ENCODE measurements around the gene B4GALT1.

The B4GALT1 gene

DNA sequence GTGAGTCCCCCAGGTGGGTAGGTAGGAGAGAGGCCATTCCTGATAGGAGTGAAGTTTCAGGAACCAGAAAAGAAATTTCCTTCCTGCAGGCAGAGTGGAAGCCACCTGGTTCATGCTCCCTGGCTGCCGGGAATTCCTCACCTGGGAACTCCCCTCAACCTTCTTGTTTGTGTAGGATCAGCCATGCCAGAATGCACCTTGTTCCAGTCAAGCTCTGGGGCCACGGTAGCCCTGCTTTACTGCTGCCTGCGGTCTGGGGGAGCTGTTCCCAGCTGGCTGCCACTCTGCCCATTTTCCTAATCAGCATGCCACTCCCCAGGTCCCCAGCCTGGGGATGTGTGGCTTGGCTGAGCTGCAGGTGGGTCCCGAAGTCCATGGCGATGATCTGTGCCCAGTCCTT is 18.7 kb upstream of the B4GALT1 start:
- Histone ChIP-seq H3K9me3 (ENCODE audit: control insufficient read depth, low read length) (no peaks in the 10 kb centered on the region), H3K79me2 (no peaks in the 10 kb centered on the region), H3K4me3 (ENCODE audit: low read depth, low read length) (no peak overlapping the region), H3K27me3 (ENCODE audit: control insufficient read depth, insufficient read depth, low read length) (no peaks in the 10 kb centered on the region), H3K4me2 (ENCODE audit: low read length) (no peak overlapping the region), H3K4me1 (peaks cover 15% of the 10 kb centered on the region), H3K9ac (no peak overlapping the region), H3K27ac (no peak overlapping the region), H2AFZ (no peak overlapping the region), H3K36me3 (ENCODE audit: control insufficient read depth, insufficient read depth, low read length) (no peaks in the 10 kb centered on the region)
- TF ChIP-seq, protein P1, sequence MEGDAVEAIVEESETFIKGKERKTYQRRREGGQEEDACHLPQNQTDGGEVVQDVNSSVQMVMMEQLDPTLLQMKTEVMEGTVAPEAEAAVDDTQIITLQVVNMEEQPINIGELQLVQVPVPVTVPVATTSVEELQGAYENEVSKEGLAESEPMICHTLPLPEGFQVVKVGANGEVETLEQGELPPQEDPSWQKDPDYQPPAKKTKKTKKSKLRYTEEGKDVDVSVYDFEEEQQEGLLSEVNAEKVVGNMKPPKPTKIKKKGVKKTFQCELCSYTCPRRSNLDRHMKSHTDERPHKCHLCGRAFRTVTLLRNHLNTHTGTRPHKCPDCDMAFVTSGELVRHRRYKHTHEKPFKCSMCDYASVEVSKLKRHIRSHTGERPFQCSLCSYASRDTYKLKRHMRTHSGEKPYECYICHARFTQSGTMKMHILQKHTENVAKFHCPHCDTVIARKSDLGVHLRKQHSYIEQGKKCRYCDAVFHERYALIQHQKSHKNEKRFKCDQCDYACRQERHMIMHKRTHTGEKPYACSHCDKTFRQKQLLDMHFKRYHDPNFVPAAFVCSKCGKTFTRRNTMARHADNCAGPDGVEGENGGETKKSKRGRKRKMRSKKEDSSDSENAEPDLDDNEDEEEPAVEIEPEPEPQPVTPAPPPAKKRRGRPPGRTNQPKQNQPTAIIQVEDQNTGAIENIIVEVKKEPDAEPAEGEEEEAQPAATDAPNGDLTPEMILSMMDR (IDR thresholded peaks at IDR 0.05): no peak

DNA sequence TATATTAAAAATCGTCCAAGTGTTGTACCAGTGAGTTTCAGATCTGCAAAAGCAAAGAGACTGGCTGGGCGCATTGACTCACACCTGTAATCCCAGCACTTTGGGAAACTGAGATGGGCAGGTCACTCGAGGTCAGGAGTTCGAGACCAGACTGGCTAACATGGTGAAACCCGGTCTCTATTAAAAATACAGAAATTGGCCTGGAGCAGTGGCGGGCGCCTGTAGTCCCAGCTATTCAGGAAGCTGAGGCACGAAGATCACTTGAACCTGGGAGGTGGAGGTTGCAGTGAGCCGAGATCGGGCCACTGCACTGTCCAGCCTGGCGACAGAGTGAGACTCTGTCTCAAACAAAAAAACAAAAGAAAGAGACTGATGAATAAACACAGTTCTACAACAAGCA is 18.3 kb upstream of the B4GALT1 start:
- Histone ChIP-seq H3K79me2 (no peaks in the 10 kb centered on the region), H3K27ac (no peak overlapping the region), H3K4me2 (ENCODE audit: low read length) (no peak overlapping the region), H3K4me1 (peaks cover 15% of the 10 kb centered on the region), H3K9me3 (ENCODE audit: control insufficient read depth, low read length) (no peaks in the 10 kb centered on the region), H3K36me3 (ENCODE audit: control insufficient read depth, insufficient read depth, low read length) (no peaks in the 10 kb centered on the region), H2AFZ (no peak overlapping the region), H3K4me3 (ENCODE audit: low read depth, low read length) (no peak overlapping the region), H3K27me3 (ENCODE audit: control insufficient read depth, insufficient read depth, low read length) (no peaks in the 10 kb centered on the region), H3K9ac (no peak overlapping the region)
- TF ChIP-seq, protein P1 (IDR thresholded peaks at IDR 0.05): no peak

DNA sequence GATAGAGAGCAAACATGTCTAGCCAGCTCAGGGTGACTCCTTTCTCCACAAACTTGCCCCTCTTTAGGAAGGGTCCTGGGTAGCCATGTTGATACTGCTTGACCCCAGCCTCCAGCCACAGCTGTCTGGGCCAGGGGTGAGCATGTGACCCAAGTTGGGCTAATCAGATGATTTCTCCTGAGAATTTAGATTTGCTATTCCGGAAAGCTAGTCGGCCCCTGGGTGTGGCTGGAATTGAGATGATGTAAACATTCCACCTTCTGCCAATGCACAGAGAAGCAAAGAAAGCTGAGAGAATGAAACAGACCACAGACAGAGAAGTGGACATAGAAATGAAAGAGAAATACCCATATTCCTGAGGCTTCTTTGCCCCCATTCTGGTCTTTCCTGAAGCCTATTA is 17.8 kb upstream of the B4GALT1 start:
- Histone ChIP-seq H3K9me3 (ENCODE audit: control insufficient read depth, low read length) (no peaks in the 10 kb centered on the region), H3K36me3 (ENCODE audit: control insufficient read depth, insufficient read depth, low read length) (no peaks in the 10 kb centered on the region), H3K4me1 (peaks cover 15% of the 10 kb centered on the region), H3K27ac (no peak overlapping the region), H3K4me2 (ENCODE audit: low read length) (no peak overlapping the region), H3K4me3 (ENCODE audit: low read depth, low read length) (no peak overlapping the region), H2AFZ (no peak overlapping the region), H3K79me2 (no peaks in the 10 kb centered on the region), H3K27me3 (ENCODE audit: control insufficient read depth, insufficient read depth, low read length) (no peaks in the 10 kb centered on the region), H3K9ac (no peak overlapping the region)
- TF ChIP-seq, protein P1 (IDR thresholded peaks at IDR 0.05): no peak

DNA sequence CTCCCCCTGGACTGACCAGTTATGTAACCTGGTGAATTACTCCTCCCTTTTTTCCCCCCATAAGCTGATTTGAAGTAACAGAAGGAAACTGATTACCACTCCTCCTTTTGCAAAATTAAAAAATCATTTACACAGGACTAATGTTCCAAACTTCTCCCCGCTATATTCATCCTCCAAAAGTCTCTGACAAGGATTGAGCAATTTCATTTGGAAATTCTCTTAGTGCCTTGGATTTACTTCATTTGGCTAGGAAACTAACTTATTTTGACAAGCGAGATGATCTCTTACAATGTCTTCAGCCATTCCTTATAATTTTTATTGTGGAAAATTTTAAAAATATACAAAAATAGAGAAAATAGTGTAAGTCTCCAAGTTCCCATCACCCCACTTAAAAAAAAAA is 15.4 kb upstream of the B4GALT1 start:
- no peak overlapping the region for H2AFZ ChIP-seq
- H3K4me2 ChIP-seq (ENCODE audit: low read length): no peak overlapping the region
- H3K27me3 ChIP-seq (ENCODE audit: control insufficient read depth, insufficient read depth, low read length): no peaks in the 10 kb centered on the region
- no peak overlapping the region for H3K27ac ChIP-seq
- no peak overlapping the region for H3K9ac ChIP-seq
- no peaks in the 10 kb centered on the region for H3K79me2 ChIP-seq
- H3K4me3 ChIP-seq (ENCODE audit: low read depth, low read length): no peak overlapping the region
- no peaks in the 10 kb centered on the region for H3K9me3 ChIP-seq (ENCODE audit: control insufficient read depth, low read length)
- H3K4me1 ChIP-seq: peaks cover 18% of the 10 kb centered on the region
- TF ChIP-seq, protein P1 (IDR thresholded peaks at IDR 0.05): no peak
- no peaks in the 10 kb centered on the region for H3K36me3 ChIP-seq (ENCODE audit: control insufficient read depth, insufficient read depth, low read length)

DNA sequence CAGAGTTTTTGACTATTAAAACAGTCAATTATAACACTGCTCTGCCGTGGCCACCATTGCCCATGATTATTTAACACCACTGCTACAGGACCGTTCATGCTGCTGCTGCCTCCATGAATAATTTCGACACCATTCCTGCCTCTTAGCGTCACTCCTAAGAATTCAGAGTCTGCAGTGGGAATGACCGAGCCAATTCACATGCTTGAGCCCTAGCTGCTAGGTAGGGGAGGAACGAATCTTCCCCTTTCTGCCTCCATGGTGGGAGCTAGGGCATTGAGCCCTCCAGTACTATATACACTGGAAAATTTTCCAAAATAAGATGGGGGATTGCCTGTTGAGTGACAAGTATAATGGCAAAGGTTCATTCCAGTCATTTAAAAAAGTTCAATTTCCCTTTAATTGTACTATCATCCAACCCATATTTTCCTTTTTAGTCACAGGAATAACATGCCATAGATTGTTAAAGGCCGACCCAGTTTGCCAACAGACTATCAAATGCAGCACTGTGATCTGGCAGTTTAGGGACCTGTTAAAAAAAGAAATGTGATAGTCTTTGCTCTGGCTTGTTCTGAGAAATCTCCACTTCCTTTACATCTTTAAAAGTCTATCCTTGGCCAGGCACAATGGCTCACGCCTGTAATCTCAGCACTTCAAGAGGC is 13.5 kb upstream of the B4GALT1 start:
- Histone ChIP-seq H3K4me3 (ENCODE audit: low read depth, low read length) (no peak overlapping the region), H3K4me1 (peaks cover 2% of the 10 kb centered on the region), H3K27ac (no peak overlapping the region), H3K79me2 (no peaks in the 10 kb centered on the region), H3K4me2 (ENCODE audit: low read length) (no peak overlapping the region), H2AFZ (no peak overlapping the region), H3K9me3 (ENCODE audit: control insufficient read depth, low read length) (no peaks in the 10 kb centered on the region), H3K9ac (no peak overlapping the region), H3K27me3 (ENCODE audit: control insufficient read depth, insufficient read depth, low read length) (no peaks in the 10 kb centered on the region), H3K36me3 (ENCODE audit: control insufficient read depth, insufficient read depth, low read length) (no peaks in the 10 kb centered on the region)
- TF ChIP-seq, protein P1 (IDR thresholded peaks at IDR 0.05): no peak

Data from parathyroid adenoma (tissue), 2 donors.